GM21390 (cell line): ENCODE measurements around the gene MAP1LC3B.
"Not testable (repeated sequence)": the region's sequence is repeated elsewhere in the genome, so short reads cannot be mapped to it uniquely, and the experiment has no call there.

ENCODE experiments used
- ATAC-seq: cut with Tn5 transposase; IDR thresholded peaks from one replicate; pipeline ENCODE4 v1.9.1; 2021; ENCODE audit not compliant: unreplicated experiment

Gene MAP1LC3B

GRCh38 chr16:87380403-87380802 lies 11.7 kb upstream of the MAP1LC3B start:
- ATAC-seq: no peak

DNA sequence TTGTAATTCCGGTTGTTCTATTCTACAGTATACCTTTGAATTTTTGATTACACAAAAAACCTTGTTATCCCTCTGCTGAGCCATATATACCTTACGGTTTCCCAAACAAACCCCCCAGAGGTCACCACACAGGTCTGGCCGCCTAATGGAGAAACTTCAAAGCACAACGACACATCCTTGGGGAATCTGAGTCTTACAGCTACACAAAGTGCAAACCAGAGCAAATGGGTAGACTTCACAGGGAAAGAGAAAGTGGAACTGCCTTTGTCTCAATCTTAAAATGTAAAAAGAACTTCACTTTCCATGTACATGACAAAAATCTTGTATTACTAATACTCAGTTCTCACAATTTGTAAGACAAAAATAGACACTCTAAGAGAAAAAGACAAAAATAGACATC lies 11.3 kb upstream of the MAP1LC3B start:
- no peak for ATAC-seq

DNA sequence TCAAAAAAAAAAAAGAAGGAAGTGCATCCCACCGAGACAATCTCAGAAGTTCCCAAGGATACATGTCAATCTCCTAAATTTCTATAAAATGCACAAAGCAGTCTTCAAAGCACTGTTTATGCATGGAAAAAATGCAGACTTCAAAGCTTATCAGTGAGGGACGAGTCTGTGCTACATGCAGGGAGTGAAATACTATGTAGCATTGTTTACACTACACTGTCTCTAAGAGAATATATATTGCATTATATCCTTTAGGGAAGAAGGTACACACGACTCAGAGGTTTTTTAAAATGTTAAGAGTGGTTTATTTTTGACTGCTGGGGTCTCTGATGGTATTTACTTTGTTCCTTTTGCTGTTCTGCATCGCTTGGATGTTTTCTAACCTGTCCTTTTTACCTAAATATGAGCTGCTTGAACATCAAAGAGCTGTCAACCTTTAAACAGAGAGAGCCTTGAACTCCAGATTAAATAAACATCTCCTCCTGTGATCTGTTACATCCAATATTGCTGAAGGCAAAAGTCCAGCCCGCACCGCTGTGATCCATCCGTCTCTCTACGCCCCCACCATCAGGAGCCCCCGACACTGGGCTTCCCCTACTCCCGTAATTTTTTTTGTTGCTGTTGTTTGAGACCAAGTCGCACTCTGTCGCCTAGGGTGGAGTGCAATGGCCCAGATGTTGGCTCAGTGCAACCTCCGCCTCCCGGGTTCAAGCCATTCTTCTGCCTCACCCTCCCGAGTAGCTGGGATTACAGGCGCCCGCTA lies 9.9 kb upstream of the MAP1LC3B start:
- no peak for ATAC-seq

- peak; percentile 43 for ATAC-seq
Measured at GRCh38 chr16:87383505-87384161, 8.5 kb upstream of the MAP1LC3B start, which contains the start of gene FBXO31. TSS of gene FBXO31 (minus strand) at chr16:87383776. CDS start at chr16:87383744, 32 bp downstream.

DNA sequence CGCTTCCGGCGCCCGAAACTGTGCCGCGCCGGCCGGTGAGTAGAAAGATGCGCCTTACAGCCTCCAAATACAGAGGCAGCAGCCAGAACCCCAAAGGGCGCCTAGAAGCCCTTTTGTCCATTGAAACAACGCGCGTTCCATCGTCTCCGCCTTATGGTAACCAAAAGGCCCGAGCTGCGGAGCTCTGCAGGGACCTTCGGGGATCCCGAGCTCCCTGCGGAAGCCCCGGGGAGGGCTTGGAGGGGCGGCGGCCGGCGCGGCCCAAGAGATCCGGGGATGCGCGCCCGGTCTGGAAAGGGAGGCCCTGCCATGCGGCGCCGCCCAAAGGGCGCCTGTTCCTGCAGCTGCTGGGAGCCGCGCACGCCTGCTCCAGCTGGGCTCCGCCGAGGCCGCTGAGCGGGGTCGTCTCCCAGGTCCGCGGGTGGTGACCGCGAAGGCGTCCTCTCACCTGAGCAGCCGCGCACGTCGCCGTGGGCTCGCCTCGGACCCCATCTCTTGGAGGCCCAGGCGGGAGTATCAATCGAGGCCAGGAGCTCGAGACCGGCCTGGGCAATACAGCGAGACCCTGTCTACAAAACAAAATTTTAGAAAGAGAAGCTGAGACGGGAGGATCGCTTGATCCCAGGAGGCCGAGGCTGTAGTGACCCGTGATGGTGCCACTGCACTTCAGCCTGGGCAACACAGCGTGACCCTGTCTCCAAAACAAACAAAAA lies 7.8 kb upstream of the MAP1LC3B start:
- ATAC-seq: peak; percentile 14

- not testable (repeated sequence) for ATAC-seq
Measured at GRCh38 chr16:87384875-87385167, 7.3 kb upstream of the MAP1LC3B start.

DNA sequence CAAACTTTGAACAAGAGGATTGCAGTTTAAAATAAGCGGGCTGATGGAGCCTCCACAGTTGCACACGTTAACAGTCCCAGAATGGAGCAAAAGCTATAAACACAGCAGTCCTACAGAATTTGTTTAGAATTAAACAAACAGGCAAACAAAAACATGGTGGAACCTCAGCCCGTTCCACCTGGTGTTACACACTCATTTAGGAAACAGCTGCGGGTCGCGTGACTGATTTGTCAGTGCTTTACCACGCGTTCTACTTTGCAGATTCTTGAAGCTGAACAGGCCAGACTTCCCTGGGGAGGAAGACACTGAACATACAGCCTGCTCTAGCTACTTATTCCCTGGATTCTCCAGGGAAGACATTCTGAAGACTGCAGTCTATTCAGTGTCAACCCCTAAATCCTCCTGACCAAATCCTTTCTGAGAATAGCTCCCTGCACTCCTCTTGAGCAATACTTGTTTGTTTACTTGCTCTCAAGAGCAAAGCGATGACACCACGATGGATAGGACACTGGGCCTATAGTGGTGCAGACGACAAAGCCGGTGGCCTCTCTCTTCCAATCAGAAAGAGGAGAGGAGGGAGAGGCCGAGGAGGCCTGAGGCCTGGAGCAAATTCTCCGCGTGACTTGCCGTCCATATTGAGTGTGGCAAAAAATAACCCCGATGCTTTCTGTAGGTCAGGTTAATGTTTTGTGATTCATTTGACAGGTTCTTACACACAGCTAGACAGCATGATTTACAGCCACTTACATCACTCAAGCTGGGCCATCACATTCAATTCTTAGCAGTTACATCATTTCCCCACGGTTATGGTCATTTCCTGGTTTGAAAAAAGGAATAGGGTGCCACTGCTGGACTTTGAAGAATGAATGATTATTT lies 4.0 kb upstream of the MAP1LC3B start:
- ATAC-seq: peak; percentile 47

DNA sequence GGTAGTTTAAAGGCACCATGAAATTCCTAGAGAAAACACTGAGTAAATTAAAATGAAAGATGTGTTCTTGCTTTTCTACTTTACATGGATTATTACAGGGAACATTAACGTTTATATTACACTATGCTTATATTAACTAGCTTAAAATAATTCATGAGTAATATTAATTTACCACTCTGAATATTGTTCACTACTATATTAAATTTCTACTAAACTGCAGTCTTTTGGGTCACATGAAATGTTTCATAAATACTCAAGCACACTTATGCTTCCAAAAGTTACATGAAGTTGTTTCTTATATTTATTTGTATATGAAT lies 3.4 kb upstream of the MAP1LC3B start:
- no peak for ATAC-seq

- no peak for ATAC-seq
Measured at GRCh38 chr16:87389245-87389644, 2.9 kb upstream of the MAP1LC3B start.

GRCh38 chr16:87389914-87390313 lies 2.2 kb upstream of the MAP1LC3B start:
- not testable (repeated sequence) for ATAC-seq

DNA sequence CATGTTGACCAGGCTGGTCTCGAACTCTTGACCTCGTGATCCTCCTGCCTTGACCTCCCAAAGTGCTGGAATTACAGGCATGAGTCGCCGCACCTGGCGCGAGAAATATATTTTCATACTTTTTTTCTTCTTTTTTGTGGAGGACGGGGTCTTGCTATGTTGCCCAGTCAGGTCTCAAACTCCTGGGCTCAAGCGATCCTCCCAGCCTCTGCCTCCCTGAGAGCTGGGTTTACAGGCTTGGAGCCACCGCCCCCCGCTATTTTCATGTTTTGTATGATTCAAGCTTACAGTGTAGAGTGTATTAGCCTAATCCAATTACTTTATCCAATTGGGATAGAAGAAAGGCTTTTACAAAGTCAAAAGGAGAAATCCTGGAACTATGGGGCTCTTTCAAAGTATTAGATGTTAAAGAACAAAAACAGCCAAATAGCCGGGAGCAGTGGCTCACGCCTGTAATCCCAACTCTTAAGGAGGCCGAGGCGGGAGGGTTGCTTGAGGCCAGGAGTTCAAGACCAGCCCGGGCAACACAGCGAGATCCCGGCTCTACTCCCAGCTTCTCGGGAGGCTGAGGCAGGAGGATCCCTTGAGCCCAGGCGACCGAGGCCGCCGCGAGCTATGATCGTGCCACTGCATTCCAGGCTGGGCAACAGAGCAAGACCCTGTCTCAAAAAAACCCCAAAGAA lies 1.4 kb upstream of the MAP1LC3B start:
- ATAC-seq: no peak

GRCh38 chr16:87391324-87391949 lies 699 bp upstream of the MAP1LC3B start:
- ATAC-seq: peak; percentile 14

DNA sequence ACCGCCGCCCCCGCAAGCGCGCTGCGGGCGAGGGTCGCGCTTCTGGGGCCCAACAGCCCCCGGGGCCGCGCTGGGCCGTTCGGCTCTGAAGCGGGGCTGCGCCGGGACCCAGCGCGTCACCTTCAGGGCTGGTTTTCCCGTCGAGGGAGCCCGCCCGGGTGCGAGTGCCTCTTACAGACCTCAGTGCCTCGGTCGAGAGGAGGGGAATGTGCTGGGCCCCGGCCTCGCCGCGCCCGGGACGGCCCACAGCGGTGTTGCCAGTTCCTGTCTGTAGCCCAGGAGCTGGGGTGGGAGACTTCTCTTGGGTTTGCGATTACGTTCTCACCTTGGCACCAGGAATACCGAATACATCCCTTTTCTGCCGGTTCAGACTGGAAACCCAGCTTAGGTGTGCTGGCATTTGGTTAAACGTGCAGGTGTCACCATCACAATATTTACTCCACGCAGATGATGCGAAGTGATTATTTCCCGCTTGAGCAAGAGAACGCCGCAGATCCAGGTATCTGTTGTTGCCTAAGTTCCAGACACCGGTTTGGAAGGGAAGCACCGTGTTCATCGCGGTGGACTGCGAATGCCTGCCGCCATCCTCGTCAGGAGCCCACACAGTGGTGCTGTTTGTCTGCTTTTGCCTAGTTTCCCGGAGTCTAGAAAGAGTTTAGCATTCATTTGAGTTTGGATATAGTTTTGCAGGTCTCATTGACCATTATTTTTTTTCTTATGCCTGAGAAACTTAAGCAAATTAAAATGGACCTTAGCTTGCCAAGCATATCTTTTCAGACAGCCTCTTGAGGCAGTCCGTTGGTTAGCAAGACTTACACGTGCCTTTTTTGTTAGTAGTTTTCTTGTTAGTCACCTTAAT lies 914 bp downstream of the MAP1LC3B start:
- no peak for ATAC-seq

GRCh38 chr16:87393680-87394055 lies 1.5 kb downstream of the MAP1LC3B start:
- no peak for ATAC-seq

DNA sequence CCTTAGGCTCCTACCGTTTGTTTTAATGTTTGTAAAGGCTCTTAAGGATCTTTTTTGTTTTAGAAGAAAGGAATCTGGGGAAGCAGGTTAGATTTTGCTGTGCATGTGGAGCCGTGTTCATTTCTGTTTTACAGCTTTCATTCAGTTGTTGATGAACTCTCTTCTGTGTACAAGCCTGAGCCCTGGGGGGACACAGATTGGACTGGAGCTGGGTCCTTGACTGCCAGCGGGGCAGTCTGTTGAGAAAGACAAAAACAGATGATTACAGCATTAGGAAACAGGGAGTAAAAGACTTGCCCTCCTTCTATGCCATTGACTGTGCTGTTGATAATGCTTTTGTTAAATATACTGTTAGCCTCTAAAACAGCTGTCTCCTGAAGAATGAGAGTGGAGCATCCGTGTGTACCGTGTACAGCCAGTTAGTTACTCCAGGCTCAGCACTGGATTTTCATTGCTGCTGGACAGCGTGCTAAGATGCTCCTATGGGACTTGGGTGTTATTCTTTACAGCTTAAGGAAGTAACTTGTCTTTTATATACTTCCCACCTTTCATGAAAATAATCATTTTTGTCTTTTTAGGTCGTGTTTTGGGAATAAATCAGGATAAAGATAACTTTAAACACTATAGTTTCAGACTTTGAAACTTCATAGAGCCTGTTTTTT lies 3.2 kb downstream of the MAP1LC3B start:
- ATAC-seq: no peak

GRCh38 chr16:87404764-87405625 lies 12.9 kb downstream of the MAP1LC3B start:
- no peak for ATAC-seq

GRCh38 chr16:87406495-87407088 lies 14.5 kb downstream of the MAP1LC3B start:
- ATAC-seq: no peak
